Measurements from ENCODE around the gene SMARCA5. TPM values are rescaled to one million over a fixed set of nuclear protein-coding genes. Genes with fewer than 3 reads are reported as not detected.

The SMARCA5 gene
- total RNA-seq, 4 donors from 2014 or later = 13.6 to 28.4 (median 22.9) TPM

DNA sequence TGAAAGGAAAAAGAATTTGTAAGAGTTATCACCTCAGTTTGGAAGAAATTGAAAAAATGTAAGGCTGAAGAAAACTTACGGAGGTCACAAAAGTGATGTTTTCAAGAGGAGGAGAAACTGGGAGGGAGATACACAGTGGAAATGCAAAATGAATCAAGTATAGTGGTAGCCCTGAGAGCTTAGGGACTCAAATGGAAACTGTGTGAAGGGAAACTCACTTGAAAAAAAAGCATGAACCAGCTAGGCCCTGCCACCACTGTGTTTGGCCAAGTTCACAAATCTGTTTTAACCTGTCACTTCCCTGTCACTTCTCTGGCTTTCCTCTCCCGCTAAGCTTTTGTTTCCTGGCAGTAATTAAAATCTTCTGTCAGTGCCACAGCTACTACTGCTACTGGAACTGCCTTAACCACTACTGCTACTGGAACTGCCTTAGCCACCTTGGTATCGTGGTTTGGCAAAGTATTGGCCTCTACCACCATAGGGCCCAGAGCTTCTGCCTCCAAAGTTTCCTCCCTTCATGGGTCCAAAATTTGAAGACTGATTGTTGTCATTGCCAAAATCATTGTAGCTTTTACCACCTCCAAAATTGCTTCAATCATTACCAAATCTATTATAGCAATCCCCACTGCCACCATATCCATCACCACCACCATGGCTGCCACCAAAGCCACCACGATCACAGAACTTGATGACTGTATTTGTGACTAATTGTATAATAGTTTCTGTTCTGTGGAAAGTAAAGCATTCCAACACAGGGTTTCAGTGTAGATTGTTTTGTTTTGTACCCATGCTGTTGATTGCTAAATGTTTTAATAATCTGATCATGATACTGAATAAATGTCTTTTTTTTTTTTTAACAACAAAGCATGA is 41.5 kb downstream of the SMARCA5 start:
- H3K27me3 ChIP-seq = no peaks in the 10 kb centered on the region
- no peak for TF ChIP-seq CTCF (IDR thresholded peaks at IDR 0.05)
- TF ChIP-seq POLR2A (IDR thresholded peaks at IDR 0.05) = no peak
- no peak overlapping the region for H3K4me3 ChIP-seq
- WGBS, 2 donors = 59 to 71% methylated on average over 4 of the region's 4 CpGs
- H3K9me3 ChIP-seq = no peaks in the 10 kb centered on the region
- H3K36me3 ChIP-seq = peaks cover 0 to 59% (median 0%) of the 10 kb centered on the region in 3 donors
- no peak overlapping the region for H3K27ac ChIP-seq
- intact Hi-C loops (cut with DNase I) = no loop called here
- DNase-seq = no peak
- H3K4me1 ChIP-seq = peaks cover 0 to 16% (median 11%) of the 10 kb centered on the region in 3 donors

DNA sequence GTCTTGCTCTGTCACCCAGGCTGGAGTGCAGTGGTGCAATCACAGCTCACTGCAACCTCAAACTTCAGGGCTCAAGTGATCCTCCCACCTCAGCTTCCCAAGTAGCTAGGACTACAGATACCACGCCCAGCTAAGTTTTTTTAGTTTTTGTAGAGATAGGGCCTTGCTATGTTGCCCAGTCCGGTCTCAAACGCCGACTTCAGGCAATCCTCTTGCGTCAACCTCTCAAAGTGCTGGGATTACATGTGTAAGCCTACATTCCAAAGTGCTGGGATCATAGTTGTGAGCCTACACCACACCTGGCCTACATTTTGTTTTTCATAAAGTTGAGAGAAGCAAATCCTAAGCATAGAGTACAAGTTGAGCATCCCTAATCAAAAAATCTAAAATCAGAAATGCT is 42.2 kb downstream of the SMARCA5 start:
- DNase-seq = no peak
- WGBS, 2 donors = 61 to 77% methylated on average over 5 of the region's 5 CpGs
- TF ChIP-seq POLR2A (IDR thresholded peaks at IDR 0.05) (no peak), CTCF (IDR thresholded peaks at IDR 0.05) (no peak)

GRCh38 chr4:143558286-143558685 is 44.8 kb downstream of the SMARCA5 start:
- WGBS, 2 donors = 92% methylated on average over 2 of the region's 2 CpGs
- no peak for DNase-seq
- intact Hi-C loops (cut with DNase I) = no loop called here
- H3K4me3 ChIP-seq = no peak overlapping the region
- H3K27ac ChIP-seq = no peak overlapping the region
- H3K4me1 ChIP-seq = peaks cover 0 to 18% (median 11%) of the 10 kb centered on the region in 3 donors
- H3K9me3 ChIP-seq = no peaks in the 10 kb centered on the region
- H3K36me3 ChIP-seq = peaks cover 0 to 26% (median 0%) of the 10 kb centered on the region in 3 donors
- no peak for TF ChIP-seq CTCF (IDR thresholded peaks at IDR 0.05)
- TF ChIP-seq POLR2A (IDR thresholded peaks at IDR 0.05) = no peak
- H3K27me3 ChIP-seq = no peaks in the 10 kb centered on the region

More for the DNA sequence above, 42.2 kb downstream of the SMARCA5 start:
- no peak overlapping the region for H3K4me3 ChIP-seq
- no peak overlapping the region for H3K27ac ChIP-seq
- no peaks in the 10 kb centered on the region for H3K9me3 ChIP-seq
- peaks cover 0 to 18% (median 11%) of the 10 kb centered on the region in 3 donors for H3K4me1 ChIP-seq
- intact Hi-C loops (cut with DNase I) = no loop called here
- no peaks in the 10 kb centered on the region for H3K27me3 ChIP-seq
- H3K36me3 ChIP-seq = peaks cover 0 to 52% (median 0%) of the 10 kb centered on the region in 3 donors

DNA sequence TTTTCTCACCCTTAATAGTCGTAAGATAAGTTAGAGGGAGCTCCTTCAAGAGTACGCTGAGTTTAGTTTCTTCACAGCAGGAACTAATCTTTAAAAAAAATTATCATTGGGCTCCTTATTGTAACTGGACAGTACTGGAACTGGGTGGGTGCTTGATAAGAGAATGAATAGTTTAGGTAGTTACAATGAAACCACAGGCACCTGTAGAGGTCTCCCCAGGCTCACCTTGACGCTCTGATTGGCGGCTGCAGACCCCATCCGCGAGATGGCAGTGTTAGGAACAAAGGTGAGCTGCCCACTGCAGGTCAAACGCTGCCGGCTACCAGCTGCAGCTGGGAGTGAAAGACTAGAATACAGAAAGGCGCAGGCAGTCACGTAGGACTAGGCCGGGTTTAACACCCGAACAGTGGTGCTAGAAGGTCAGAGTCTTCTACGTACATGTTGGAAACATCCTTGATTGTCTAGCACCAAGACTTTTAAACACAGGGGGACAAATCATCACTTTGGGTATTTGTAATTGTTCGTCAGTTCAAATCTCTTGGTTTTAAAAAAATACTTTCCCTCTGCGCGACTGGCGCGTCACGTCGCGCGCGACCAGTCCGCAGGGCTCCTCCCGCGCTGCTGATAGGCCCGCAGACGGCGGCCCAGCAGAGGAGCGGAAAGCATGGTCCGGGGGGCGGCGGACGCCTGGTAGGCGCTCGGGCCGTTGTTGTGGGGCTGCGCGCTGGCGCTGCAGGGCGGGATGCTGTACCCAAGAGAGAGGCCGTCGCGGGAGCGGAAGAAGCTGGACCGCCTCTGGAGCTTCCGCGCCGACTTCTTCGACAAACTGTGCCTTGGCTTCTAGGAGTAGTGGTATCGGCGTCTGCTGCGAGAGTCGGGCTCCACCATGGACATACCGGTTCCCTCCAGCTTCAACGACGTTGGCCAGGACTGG is 45.6 kb downstream of the SMARCA5 start:
- 5% methylated on average over 14 to 34 of the region's 57 CpGs for WGBS, 2 donors
- intact Hi-C loops (cut with DNase I) = no loop called here
- H3K4me1 ChIP-seq = peaks cover 0 to 18% (median 11%) of the 10 kb centered on the region in 3 donors
- no peak for TF ChIP-seq POLR2A (IDR thresholded peaks at IDR 0.05)
- peak in 5 of 6 experiments; percentile 18 to 61 (median 39) for TF ChIP-seq CTCF (IDR thresholded peaks at IDR 0.05)
- H3K27me3 ChIP-seq = no peaks in the 10 kb centered on the region
- H3K27ac ChIP-seq = peak overlapping the region; percentile 25 to 70 (median 54)
- no peak for DNase-seq
- peaks cover 0 to 18% (median 0%) of the 10 kb centered on the region in 3 donors for H3K36me3 ChIP-seq
- H3K4me3 ChIP-seq = peak overlapping the region; percentile 42 to 75 (median 54)
- H3K9me3 ChIP-seq = no peaks in the 10 kb centered on the region

Measured in esophagus squamous epithelium (tissue), 5 donors.